HepG2 (cell line): ENCODE results near the gene KCNJ14. TPM values are rescaled to one million over a fixed set of nuclear protein-coding genes. Genes with fewer than 3 reads are reported as not detected.

Experiments used
- ARHGAP35 ChIP-seq: sonication (generic); formaldehyde crosslinking; IDR thresholded peaks from 2 replicates; pipeline ENCODE4 v1.9.0; 2022; ENCODE audit warnings: mild to moderate bottlenecking, inconsistent platforms, moderate library complexity, missing genetic modification reagents, borderline replicate concordance
- ELF3 ChIP-seq: IDR thresholded peaks from 2 replicates; pipeline ENCODE4 v1.6.1; 2016; ENCODE audit warnings: missing genetic modification reagents, missing compliant biosample characterization
- HDAC1 ChIP-seq: sonication (generic); formaldehyde crosslinking; IDR thresholded peaks from 2 replicates; pipeline ENCODE4 v1.5.1; 2020; ENCODE audit warnings: mild to moderate bottlenecking, missing genetic modification reagents
- HMG20A ChIP-seq: IDR thresholded peaks from 2 replicates; pipeline ENCODE4 v1.6.1; 2016; ENCODE audit warnings: borderline replicate concordance
- IKZF1 ChIP-seq: fragments of 450-650 bp; IDR thresholded peaks from 2 replicates; pipeline ENCODE4 v1.7.1; 2016
- RBM22 ChIP-seq: fragments of 200-400 bp; formaldehyde crosslinking; optimal IDR thresholded peaks from 2 replicates; pipeline ENCODE3; 2017; ENCODE audit warnings: mild to moderate bottlenecking, low read length, moderate library complexity
- TCF7 ChIP-seq: sonication (generic); IDR thresholded peaks from 2 replicates; pipeline ENCODE4 v1.6.1; 2016; ENCODE audit warnings: antibody characterized with exemption, low read depth
- WIZ ChIP-seq: sonication (generic); formaldehyde crosslinking; IDR thresholded peaks from 2 replicates; pipeline ENCODE4 v1.5.1; 2020; ENCODE audit warnings: mild to moderate bottlenecking, missing genetic modification reagents
- ZFAT ChIP-seq: sonication (generic); formaldehyde crosslinking; conservative IDR thresholded peaks from 2 replicates; pipeline ENCODE4 v1.8.1; 2023; ENCODE audit warnings: missing genetic modification reagents, inconsistent platforms
- ZNF143 ChIP-seq: sonication (generic); formaldehyde crosslinking; IDR thresholded peaks from 2 replicates; pipeline ENCODE4 v1.4.0; 2020; ENCODE audit warnings: missing genetic modification reagents
- ZNF792 ChIP-seq: IDR thresholded peaks from 2 replicates; pipeline ENCODE4 v1.6.1; 2016
- ZSCAN12 ChIP-seq: sonication (generic); formaldehyde crosslinking; IDR thresholded peaks from 2 replicates; pipeline ENCODE4 v1.9.0; 2021; ENCODE audit warnings: mild to moderate bottlenecking, missing genetic modification reagents
- polyA plus RNA-seq, 8 experiments: library from polyadenylated mRNA; depleted of rRNA in 3 of 8; stranded (reverse) in 7 of 8; unstranded in 1 of 8; fragments of >200 nt; fragmentation: Illumina TruSeq in 4 of 8; extraction: Trizol in 4 of 8; gene quantifications; 2 replicates each; pipeline versions ENCODE4 v1.2.1 to v1.2.3, GENCODE V29; 2011 to 2016; ENCODE audit warnings: low read depth in 4 of 8, missing spikeins in 1 of 8, mixed read lengths in 1 of 8; ENCODE audit not compliant: insufficient read depth in 1 of 8
- total RNA-seq, 5 experiments: library from RNA; depleted of rRNA; stranded (reverse); fragments of >200 nt; fragmentation: Illumina TruSeq; extraction: Trizol; gene quantifications; 2 replicates each; pipeline ENCODE4 v1.2.3, GENCODE V29; 2016; ENCODE audit warnings: low read depth in 1 of 5
- TF ChIP-seq, protein P1 (sequence below): sonication (generic); formaldehyde crosslinking; IDR thresholded peaks from 2 replicates; pipeline ENCODE4 v1.9.0; 2021; ENCODE audit warnings: missing genetic modification reagents, borderline replicate concordance
- TF ChIP-seq, protein P2 (sequence below): sonication (generic); formaldehyde crosslinking; IDR thresholded peaks from 2 replicates; pipeline ENCODE4 v1.4.0; 2020; ENCODE audit warnings: missing genetic modification reagents, borderline replicate concordance
- TF ChIP-seq, protein P3 (sequence below): sonication (generic); formaldehyde crosslinking; IDR thresholded peaks from 2 replicates; pipeline ENCODE4 v1.9.0; 2021; ENCODE audit warnings: missing genetic modification reagents, borderline replicate concordance
- TF ChIP-seq, protein P4 (sequence below): IDR thresholded peaks from 2 replicates; pipeline ENCODE4 v1.6.1; 2012; ENCODE audit warnings: low read depth, low read length, improper control_type of control experiment
- TF ChIP-seq, protein P5 (sequence below): sonication (generic); formaldehyde crosslinking; IDR thresholded peaks from 2 replicates; pipeline ENCODE4 v1.5.0; 2020; ENCODE audit warnings: mild to moderate bottlenecking, missing genetic modification reagents, moderate library complexity

Gene KCNJ14
- total and polyA plus RNA-seq, 2 of the 13 experiments (the other 11 are each of a cell fraction or from before 2014, with no cell fraction given), result 0.20 to 0.51 TPM

DNA sequence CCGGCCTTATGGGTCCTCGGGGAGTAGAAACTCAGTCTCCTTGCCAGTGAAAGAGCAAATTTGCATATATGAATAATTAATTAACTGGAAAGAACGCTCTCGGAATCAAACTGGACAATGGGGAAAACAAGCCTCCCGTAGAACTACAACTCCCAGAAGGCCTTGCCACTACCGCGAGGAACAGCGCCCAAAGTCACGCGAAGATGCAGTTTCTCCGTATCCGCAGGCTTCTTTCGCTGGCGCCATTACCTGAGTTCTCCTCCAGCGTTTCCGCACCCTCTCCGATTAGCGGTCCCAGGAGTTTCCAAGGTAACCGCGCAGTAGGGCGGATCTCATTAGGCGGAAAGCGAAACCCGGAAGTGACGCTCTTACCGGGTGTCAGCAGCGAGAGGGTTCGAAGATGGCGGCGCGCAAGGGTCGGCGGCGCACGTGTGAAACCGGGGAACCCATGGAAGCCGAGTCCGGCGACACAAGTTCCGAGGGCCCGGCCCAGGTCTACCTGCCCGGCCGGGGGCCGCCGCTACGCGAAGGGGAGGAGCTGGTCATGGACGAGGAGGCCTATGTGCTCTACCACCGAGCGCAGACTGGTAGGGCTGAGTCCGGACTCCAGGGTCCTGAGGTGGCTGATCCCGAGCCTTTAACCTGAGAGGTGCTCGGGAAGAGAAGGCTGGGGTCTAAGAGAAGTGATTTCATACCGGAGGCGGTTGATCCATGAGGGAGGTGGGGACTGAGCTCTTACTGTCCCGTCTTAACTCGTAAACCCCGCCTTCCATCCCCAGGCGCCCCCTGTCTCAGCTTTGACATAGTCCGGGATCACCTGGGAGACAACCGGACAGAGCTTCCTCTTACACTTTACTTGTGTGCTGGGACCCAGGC lies 9.5 kb upstream of the KCNJ14 start, which contains the start of gene GRWD1 (continued):
- TF ChIP-seq, protein P1, sequence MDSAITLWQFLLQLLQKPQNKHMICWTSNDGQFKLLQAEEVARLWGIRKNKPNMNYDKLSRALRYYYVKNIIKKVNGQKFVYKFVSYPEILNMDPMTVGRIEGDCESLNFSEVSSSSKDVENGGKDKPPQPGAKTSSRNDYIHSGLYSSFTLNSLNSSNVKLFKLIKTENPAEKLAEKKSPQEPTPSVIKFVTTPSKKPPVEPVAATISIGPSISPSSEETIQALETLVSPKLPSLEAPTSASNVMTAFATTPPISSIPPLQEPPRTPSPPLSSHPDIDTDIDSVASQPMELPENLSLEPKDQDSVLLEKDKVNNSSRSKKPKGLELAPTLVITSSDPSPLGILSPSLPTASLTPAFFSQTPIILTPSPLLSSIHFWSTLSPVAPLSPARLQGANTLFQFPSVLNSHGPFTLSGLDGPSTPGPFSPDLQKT (CRISPR knock-in tag), result no peak
- TF ChIP-seq ZNF143 (CRISPR knock-in tag), result peak; percentile 94
- TF ChIP-seq WIZ (CRISPR knock-in tag), result 0 out of 2 replicates have a peak, but pooled peaks have one; percentile 57
- no peak for TF ChIP-seq HMG20A (CRISPR knock-in tag)
- TF ChIP-seq TCF7, result no peak
- no peak for TF ChIP-seq ZSCAN12 (CRISPR knock-in tag)
- 0 out of 2 replicates have a peak, but pooled peaks have one; percentile 45 for TF ChIP-seq ZFAT (CRISPR knock-in tag)
- no peak for TF ChIP-seq RBM22
- TF ChIP-seq, protein P2, sequence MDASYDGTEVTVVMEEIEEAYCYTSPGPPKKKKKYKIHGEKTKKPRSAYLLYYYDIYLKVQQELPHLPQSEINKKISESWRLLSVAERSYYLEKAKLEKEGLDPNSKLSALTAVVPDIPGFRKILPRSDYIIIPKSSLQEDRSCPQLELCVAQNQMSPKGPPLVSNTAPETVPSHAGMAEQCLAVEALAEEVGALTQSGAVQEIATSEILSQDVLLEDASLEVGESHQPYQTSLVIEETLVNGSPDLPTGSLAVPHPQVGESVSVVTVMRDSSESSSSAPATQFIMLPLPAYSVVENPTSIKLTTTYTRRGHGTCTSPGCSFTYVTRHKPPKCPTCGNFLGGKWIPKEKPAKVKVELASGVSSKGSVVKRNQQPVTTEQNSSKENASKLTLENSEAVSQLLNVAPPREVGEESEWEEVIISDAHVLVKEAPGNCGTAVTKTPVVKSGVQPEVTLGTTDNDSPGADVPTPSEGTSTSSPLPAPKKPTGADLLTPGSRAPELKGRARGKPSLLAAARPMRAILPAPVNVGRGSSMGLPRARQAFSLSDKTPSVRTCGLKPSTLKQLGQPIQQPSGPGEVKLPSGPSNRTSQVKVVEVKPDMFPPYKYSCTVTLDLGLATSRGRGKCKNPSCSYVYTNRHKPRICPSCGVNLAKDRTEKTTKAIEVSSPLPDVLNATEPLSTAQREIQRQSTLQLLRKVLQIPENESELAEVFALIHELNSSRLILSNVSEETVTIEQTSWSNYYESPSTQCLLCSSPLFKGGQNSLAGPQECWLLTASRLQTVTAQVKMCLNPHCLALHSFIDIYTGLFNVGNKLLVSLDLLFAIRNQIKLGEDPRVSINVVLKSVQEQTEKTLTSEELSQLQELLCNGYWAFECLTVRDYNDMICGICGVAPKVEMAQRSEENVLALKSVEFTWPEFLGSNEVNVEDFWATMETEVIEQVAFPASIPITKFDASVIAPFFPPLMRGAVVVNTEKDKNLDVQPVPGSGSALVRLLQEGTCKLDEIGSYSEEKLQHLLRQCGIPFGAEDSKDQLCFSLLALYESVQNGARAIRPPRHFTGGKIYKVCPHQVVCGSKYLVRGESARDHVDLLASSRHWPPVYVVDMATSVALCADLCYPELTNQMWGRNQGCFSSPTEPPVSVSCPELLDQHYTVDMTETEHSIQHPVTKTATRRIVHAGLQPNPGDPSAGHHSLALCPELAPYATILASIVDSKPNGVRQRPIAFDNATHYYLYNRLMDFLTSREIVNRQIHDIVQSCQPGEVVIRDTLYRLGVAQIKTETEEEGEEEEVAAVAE (CRISPR knock-in tag), result peak; percentile 35; the same call in 1 of the 2 replicates
- TF ChIP-seq, protein P3, sequence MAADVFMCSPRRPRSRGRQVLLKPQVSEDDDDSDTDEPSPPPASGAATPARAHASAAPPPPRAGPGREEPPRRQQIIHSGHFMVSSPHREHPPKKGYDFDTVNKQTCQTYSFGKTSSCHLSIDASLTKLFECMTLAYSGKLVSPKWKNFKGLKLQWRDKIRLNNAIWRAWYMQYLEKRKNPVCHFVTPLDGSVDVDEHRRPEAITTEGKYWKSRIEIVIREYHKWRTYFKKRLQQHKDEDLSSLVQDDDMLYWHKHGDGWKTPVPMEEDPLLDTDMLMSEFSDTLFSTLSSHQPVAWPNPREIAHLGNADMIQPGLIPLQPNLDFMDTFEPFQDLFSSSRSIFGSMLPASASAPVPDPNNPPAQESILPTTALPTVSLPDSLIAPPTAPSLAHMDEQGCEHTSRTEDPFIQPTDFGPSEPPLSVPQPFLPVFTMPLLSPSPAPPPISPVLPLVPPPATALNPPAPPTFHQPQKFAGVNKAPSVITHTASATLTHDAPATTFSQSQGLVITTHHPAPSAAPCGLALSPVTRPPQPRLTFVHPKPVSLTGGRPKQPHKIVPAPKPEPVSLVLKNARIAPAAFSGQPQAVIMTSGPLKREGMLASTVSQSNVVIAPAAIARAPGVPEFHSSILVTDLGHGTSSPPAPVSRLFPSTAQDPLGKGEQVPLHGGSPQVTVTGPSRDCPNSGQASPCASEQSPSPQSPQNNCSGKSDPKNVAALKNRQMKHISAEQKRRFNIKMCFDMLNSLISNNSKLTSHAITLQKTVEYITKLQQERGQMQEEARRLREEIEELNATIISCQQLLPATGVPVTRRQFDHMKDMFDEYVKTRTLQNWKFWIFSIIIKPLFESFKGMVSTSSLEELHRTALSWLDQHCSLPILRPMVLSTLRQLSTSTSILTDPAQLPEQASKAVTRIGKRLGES (CRISPR knock-in tag), result no peak
- TF ChIP-seq, protein P4, sequence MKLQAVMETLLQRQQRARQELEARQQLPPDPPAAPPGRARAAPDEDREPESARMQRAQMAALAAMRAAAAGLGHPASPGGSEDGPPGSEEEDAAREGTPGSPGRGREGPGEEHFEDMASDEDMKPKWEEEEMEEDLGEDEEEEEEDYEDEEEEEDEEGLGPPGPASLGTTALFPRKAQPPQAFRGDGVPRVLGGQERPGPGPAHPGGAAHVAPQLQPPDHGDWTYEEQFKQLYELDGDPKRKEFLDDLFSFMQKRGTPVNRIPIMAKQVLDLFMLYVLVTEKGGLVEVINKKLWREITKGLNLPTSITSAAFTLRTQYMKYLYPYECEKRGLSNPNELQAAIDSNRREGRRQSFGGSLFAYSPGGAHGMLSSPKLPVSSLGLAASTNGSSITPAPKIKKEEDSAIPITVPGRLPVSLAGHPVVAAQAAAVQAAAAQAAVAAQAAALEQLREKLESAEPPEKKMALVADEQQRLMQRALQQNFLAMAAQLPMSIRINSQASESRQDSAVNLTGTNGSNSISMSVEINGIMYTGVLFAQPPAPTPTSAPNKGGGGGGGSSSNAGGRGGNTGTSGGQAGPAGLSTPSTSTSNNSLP, result no peak; the same call in 1 of the 2 replicates
- TF ChIP-seq IKZF1, result no peak
- TF ChIP-seq ELF3, result peak; percentile 72
- TF ChIP-seq, protein P5, sequence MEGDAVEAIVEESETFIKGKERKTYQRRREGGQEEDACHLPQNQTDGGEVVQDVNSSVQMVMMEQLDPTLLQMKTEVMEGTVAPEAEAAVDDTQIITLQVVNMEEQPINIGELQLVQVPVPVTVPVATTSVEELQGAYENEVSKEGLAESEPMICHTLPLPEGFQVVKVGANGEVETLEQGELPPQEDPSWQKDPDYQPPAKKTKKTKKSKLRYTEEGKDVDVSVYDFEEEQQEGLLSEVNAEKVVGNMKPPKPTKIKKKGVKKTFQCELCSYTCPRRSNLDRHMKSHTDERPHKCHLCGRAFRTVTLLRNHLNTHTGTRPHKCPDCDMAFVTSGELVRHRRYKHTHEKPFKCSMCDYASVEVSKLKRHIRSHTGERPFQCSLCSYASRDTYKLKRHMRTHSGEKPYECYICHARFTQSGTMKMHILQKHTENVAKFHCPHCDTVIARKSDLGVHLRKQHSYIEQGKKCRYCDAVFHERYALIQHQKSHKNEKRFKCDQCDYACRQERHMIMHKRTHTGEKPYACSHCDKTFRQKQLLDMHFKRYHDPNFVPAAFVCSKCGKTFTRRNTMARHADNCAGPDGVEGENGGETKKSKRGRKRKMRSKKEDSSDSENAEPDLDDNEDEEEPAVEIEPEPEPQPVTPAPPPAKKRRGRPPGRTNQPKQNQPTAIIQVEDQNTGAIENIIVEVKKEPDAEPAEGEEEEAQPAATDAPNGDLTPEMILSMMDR (CRISPR knock-in tag), result peak; percentile 41
- no peak; the same call in 1 of the 2 replicates for TF ChIP-seq ARHGAP35 (CRISPR knock-in tag)
- no peak for TF ChIP-seq ZNF792 (CRISPR knock-in tag)
- peak; percentile 93 for TF ChIP-seq HDAC1 (CRISPR knock-in tag)
